NOMO-1 treated with dmso at 0.1 percent for 144 hours (cell line): Measurements from ENCODE around the gene MACROD1.

Source experiments
- DNase-seq: peaks from one replicate; lab custom pipeline; 2025; ENCODE audit not compliant: unreplicated experiment; lab: John Stamatoyannopoulos, UW

Gene MACROD1

GRCh38 chr11:64094463-64095260 lies 71.3 kb downstream of the MACROD1 start:
- DNase-seq: peak; percentile 55

GRCh38 chr11:64093233-64094039 lies 72.5 kb downstream of the MACROD1 start:
- no peak for DNase-seq

GRCh38 chr11:64092761-64093136 lies 73.2 kb downstream of the MACROD1 start:
- no peak for DNase-seq

- DNase-seq: peak; percentile 77
These were observed 73.7 kb downstream of the MACROD1 start for GRCh38 chr11:64092111-64092760.

GRCh38 chr11:64090806-64091516 lies 75.0 kb downstream of the MACROD1 start:
- no peak for DNase-seq

- DNase-seq: no peak
These were observed 75.8 kb downstream of the MACROD1 start for GRCh38 chr11:64089915-64090805.

- DNase-seq: no peak
These were observed 76.4 kb downstream of the MACROD1 start for GRCh38 chr11:64089493-64089892.

GRCh38 chr11:64089027-64089360 lies 76.9 kb downstream of the MACROD1 start:
- DNase-seq: no peak

GRCh38 chr11:64088162-64089026 lies 77.5 kb downstream of the MACROD1 start:
- no peak for DNase-seq

- no peak for DNase-seq
These were observed 79.4 kb downstream of the MACROD1 start for GRCh38 chr11:64086258-64087123.

- no peak for DNase-seq
These were observed 80.0 kb downstream of the MACROD1 start for GRCh38 chr11:64085906-64086257.

GRCh38 chr11:64084951-64085710 lies 80.8 kb downstream of the MACROD1 start:
- no peak for DNase-seq

GRCh38 chr11:64084146-64084950 lies 81.6 kb downstream of the MACROD1 start:
- no peak for DNase-seq

GRCh38 chr11:64083398-64084080 lies 82.4 kb downstream of the MACROD1 start:
- DNase-seq: no peak

GRCh38 chr11:64081745-64082442 lies 84.0 kb downstream of the MACROD1 start:
- no peak for DNase-seq

GRCh38 chr11:64080390-64080789 lies 85.5 kb downstream of the MACROD1 start:
- DNase-seq: no peak
